Liver (tissue), 9 donors: ENCODE data around the gene AGBL4. TPM values are rescaled to one million over a fixed set of nuclear protein-coding genes. Genes with fewer than 3 reads are reported as not detected.

Experiments used
- DNase-seq: peaks from one replicate; pipeline ENCODE4 v3.0.0-alpha.2; 2017; ENCODE audit warnings: low spot score
- H3K27ac ChIP-seq, 2 donors: one replicate each; pipeline ENCODE4 v1.7.0; 2013; ENCODE audit warnings: inconsistent platforms in 2 of 2, low read length in 2 of 2, control low read depth in 1 of 2, low read depth in 1 of 2, mild to moderate bottlenecking in 1 of 2
- H3K27me3 ChIP-seq, 4 donors: one replicate each; pipeline versions ENCODE4 v1.6.1 to v1.7.0; 2013; ENCODE audit warnings: low read length in 3 of 4, inconsistent platforms in 1 of 4, mild to moderate bottlenecking in 1 of 4, moderate library complexity in 1 of 4; ENCODE audit not compliant: control insufficient read depth in 4 of 4, insufficient read depth in 4 of 4
- H3K36me3 ChIP-seq, 4 donors: one replicate each; pipeline versions ENCODE4 v1.6.1 to v1.7.0; 2013; ENCODE audit warnings: low read length in 3 of 4, mild to moderate bottlenecking in 3 of 4, low read depth in 1 of 4, moderate library complexity in 1 of 4; ENCODE audit not compliant: control insufficient read depth in 4 of 4, insufficient read depth in 3 of 4
- H3K4me1 ChIP-seq, 4 donors: one replicate each; pipeline versions ENCODE4 v1.6.1 to v1.7.0; 2013; ENCODE audit warnings: low read length in 3 of 4, mild to moderate bottlenecking in 3 of 4, moderate library complexity in 1 of 4; ENCODE audit not compliant: control insufficient read depth in 4 of 4, insufficient read depth in 4 of 4
- H3K4me3 ChIP-seq, 3 donors: one replicate each; pipeline versions ENCODE4 v1.6.1 to v1.7.0; 2013; ENCODE audit warnings: low read length in 3 of 3, control low read depth in 1 of 3, low read depth in 1 of 3, mild to moderate bottlenecking in 1 of 3
- H3K9ac ChIP-seq, 2 donors: one replicate each; pipeline ENCODE4 v1.7.0; 2013; ENCODE audit warnings: low read length in 2 of 2, mild to moderate bottlenecking in 2 of 2, moderate library complexity in 2 of 2, control low read depth in 1 of 2, low read depth in 1 of 2
- H3K9me3 ChIP-seq, 4 donors: one replicate each; pipeline versions ENCODE4 v1.6.1 to v1.7.0; 2013; ENCODE audit warnings: low read length in 3 of 4; ENCODE audit not compliant: control insufficient read depth in 4 of 4
- EGR1 ChIP-seq, 2 donors: IDR thresholded peaks; 2 replicates each; pipeline ENCODE4 v1.6.1; 2016 to 2018; ENCODE audit warnings: antibody characterized with exemption in 2 of 2, low read depth in 2 of 2
- FOXA1 ChIP-seq: IDR thresholded peaks from 2 replicates; pipeline ENCODE4 v1.6.1; 2016; ENCODE audit warnings: antibody characterized with exemption
- GABPA ChIP-seq, 2 donors: IDR thresholded peaks in 1 of 2; conservative IDR thresholded peaks in 1 of 2; 2 replicates each; pipeline ENCODE4 v1.6.1; 2016; ENCODE audit warnings: antibody characterized with exemption in 2 of 2, mild to moderate bottlenecking in 1 of 2, moderate library complexity in 1 of 2
- HNF4A ChIP-seq, 2 donors: conservative IDR thresholded peaks; 2 replicates each; pipeline ENCODE4 v1.6.1; 2016; ENCODE audit warnings: antibody characterized with exemption in 2 of 2, mild to moderate bottlenecking in 2 of 2
- HNF4G ChIP-seq: IDR thresholded peaks from 2 replicates; pipeline ENCODE4 v1.6.1; 2016; ENCODE audit warnings: antibody characterized with exemption
- JUND ChIP-seq, 2 donors: IDR thresholded peaks; 2 replicates each; pipeline ENCODE4 v1.6.1; 2016; ENCODE audit warnings: antibody characterized with exemption in 2 of 2
- NR2F2 ChIP-seq: IDR thresholded peaks from 2 replicates; pipeline ENCODE4 v1.6.1; 2016; ENCODE audit warnings: antibody characterized with exemption
- RAD21 ChIP-seq, 2 donors: IDR thresholded peaks; 2 replicates each; pipeline ENCODE4 v1.6.1; 2016; ENCODE audit warnings: antibody characterized with exemption in 2 of 2, mild to moderate bottlenecking in 2 of 2
- RXRA ChIP-seq, 2 donors: IDR thresholded peaks; 2 replicates each; pipeline ENCODE4 v1.6.1; 2017 to 2018; ENCODE audit warnings: antibody characterized with exemption in 2 of 2, mild to moderate bottlenecking in 1 of 2
- SP1 ChIP-seq: IDR thresholded peaks from 2 replicates; pipeline ENCODE4 v1.6.1; 2018; ENCODE audit warnings: antibody characterized with exemption, mild to moderate bottlenecking
- YY1 ChIP-seq: IDR thresholded peaks from 2 replicates; pipeline ENCODE4 v1.6.1; 2016; ENCODE audit warnings: antibody characterized with exemption, mild to moderate bottlenecking
- WGBS: extraction: QIAGEN DNeasy Blood & Tissue Kit; methylation state at CpG from one replicate; pipeline ENCODE4 v1.1.7; 2013; 5-methylcytosine and 5-hydroxymethylcytosine counted together
- polyA plus RNA-seq, 2 donors: library from polyadenylated mRNA; stranded (reverse) in 1 of 2; unstranded in 1 of 2; fragments of 200-250 nt in 1 of 2; fragments of >200 nt in 1 of 2; fragmentation: Nextera tagmentation in 1 of 2; extraction: Ambion mirVana in 1 of 2; gene quantifications; one replicate each; pipeline versions ENCODE4 v1.2.1 to v1.2.3, GENCODE V29; 2013 to 2015
- total RNA-seq, 2 donors: library from RNA; depleted of rRNA; stranded (reverse); fragments of >200 nt; gene quantifications; one replicate each; pipeline ENCODE4 v1.2.3, GENCODE V29; 2014
- TF ChIP-seq, protein P1 (sequence below): IDR thresholded peaks from 2 replicates; pipeline ENCODE4 v1.6.1; 2016; ENCODE audit warnings: antibody characterized with exemption
- TF ChIP-seq, protein P2 (sequence below): fragments of 150-350 bp; IDR thresholded peaks from 2 replicates; pipeline ENCODE4 v1.5.1; 2017; ENCODE audit warnings: improper control_type of control experiment, low read depth, low read length; ENCODE audit not compliant: missing input control
- TF ChIP-seq, protein P3 (sequence below): IDR thresholded peaks from 2 replicates; pipeline ENCODE4 v1.6.1; 2016; ENCODE audit warnings: antibody characterized with exemption, mild to moderate bottlenecking
- TF ChIP-seq, protein P4 (sequence below): IDR thresholded peaks from 2 replicates; pipeline ENCODE4 v1.6.1; 2016; ENCODE audit warnings: antibody characterized with exemption
- TF ChIP-seq, protein P5 (sequence below): IDR thresholded peaks from 2 replicates; pipeline ENCODE4 v1.6.1; 2016; ENCODE audit warnings: antibody characterized with exemption
- donor health status: healthy.
- donor health status: healthy.
- donor health status: healthy.
- donor health status: healthy.
- donor health status: healthy.

Gene AGBL4
- total and polyA plus RNA-seq, 4 donors: 0.75 to 0.76 TPM; not detected in 2

DNA sequence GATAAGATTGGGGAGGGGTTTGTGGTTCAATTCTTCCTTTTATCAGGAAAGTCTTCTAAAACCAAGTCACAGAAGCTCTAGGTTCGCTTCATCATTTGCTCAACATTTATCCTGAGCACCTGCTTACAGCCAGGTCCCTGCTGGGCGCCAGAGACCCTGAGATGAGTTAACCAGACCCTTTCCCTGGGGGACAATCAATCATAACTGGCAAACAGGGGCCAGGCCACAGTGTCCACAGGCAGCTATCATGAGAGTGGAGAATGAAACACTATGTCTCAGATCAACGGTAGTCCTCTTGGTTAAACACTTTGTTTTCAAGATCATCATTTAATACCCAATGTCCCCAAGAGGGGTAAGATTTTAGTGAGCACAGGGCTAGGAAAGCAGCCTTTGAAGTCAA lies 1393.9 kb downstream of the AGBL4 start:
- no peak for DNase-seq
- 86% methylated on average over 3 of the region's 3 CpGs for WGBS
- Histone ChIP-seq H3K36me3 (no peaks in the 10 kb centered on the region), H3K27ac (no peak overlapping the region), H3K9ac (no peak overlapping the region), H3K27me3 (peaks cover 0 to 2% (median 0%) of the 10 kb centered on the region in 4 donors), H3K4me1 (no peaks in the 10 kb centered on the region), H3K4me3 (no peak overlapping the region), H3K9me3 (no peaks in the 10 kb centered on the region)
- TF ChIP-seq, protein P1, sequence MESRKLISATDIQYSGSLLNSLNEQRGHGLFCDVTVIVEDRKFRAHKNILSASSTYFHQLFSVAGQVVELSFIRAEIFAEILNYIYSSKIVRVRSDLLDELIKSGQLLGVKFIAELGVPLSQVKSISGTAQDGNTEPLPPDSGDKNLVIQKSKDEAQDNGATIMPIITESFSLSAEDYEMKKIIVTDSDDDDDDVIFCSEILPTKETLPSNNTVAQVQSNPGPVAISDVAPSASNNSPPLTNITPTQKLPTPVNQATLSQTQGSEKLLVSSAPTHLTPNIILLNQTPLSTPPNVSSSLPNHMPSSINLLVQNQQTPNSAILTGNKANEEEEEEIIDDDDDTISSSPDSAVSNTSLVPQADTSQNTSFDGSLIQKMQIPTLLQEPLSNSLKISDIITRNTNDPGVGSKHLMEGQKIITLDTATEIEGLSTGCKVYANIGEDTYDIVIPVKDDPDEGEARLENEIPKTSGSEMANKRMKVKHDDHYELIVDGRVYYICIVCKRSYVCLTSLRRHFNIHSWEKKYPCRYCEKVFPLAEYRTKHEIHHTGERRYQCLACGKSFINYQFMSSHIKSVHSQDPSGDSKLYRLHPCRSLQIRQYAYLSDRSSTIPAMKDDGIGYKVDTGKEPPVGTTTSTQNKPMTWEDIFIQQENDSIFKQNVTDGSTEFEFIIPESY: no peak
- TF ChIP-seq NR2F2: no peak
- TF ChIP-seq, protein P2, sequence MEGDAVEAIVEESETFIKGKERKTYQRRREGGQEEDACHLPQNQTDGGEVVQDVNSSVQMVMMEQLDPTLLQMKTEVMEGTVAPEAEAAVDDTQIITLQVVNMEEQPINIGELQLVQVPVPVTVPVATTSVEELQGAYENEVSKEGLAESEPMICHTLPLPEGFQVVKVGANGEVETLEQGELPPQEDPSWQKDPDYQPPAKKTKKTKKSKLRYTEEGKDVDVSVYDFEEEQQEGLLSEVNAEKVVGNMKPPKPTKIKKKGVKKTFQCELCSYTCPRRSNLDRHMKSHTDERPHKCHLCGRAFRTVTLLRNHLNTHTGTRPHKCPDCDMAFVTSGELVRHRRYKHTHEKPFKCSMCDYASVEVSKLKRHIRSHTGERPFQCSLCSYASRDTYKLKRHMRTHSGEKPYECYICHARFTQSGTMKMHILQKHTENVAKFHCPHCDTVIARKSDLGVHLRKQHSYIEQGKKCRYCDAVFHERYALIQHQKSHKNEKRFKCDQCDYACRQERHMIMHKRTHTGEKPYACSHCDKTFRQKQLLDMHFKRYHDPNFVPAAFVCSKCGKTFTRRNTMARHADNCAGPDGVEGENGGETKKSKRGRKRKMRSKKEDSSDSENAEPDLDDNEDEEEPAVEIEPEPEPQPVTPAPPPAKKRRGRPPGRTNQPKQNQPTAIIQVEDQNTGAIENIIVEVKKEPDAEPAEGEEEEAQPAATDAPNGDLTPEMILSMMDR: no peak
- no peak for TF ChIP-seq JUND (IDR thresholded peaks at IDR 0.05)
- TF ChIP-seq, protein P3, sequence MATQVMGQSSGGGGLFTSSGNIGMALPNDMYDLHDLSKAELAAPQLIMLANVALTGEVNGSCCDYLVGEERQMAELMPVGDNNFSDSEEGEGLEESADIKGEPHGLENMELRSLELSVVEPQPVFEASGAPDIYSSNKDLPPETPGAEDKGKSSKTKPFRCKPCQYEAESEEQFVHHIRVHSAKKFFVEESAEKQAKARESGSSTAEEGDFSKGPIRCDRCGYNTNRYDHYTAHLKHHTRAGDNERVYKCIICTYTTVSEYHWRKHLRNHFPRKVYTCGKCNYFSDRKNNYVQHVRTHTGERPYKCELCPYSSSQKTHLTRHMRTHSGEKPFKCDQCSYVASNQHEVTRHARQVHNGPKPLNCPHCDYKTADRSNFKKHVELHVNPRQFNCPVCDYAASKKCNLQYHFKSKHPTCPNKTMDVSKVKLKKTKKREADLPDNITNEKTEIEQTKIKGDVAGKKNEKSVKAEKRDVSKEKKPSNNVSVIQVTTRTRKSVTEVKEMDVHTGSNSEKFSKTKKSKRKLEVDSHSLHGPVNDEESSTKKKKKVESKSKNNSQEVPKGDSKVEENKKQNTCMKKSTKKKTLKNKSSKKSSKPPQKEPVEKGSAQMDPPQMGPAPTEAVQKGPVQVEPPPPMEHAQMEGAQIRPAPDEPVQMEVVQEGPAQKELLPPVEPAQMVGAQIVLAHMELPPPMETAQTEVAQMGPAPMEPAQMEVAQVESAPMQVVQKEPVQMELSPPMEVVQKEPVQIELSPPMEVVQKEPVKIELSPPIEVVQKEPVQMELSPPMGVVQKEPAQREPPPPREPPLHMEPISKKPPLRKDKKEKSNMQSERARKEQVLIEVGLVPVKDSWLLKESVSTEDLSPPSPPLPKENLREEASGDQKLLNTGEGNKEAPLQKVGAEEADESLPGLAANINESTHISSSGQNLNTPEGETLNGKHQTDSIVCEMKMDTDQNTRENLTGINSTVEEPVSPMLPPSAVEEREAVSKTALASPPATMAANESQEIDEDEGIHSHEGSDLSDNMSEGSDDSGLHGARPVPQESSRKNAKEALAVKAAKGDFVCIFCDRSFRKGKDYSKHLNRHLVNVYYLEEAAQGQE: no peak
- TF ChIP-seq HNF4A (conservative IDR thresholded peaks at IDR 0.05): no peak
- TF ChIP-seq YY1: no peak

DNA sequence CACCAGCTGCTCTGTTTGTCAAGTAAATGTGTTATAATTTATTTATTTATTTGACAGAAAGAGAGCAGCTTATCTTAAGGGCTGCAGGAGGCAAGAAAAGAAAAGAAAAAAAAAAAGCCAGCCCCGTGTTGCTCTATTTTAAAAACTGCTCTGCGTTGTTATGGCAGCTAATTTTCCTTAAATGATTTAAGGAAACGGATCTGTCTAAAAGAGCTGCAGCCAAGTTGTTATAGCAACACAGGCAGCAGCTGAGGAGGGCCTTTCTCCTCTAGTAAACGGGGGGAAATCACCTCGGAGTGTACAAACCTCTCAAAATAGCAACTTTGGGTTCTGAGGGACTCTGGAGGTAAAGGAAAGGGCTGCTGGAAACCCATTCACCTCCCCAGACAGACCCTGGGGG lies 1396.3 kb downstream of the AGBL4 start:
- WGBS: 56% methylated on average over 5 of the region's 5 CpGs
- H3K27ac ChIP-seq: no peak overlapping the region
- peaks cover 0 to 2% (median 0%) of the 10 kb centered on the region in 4 donors for H3K27me3 ChIP-seq
- no peak for TF ChIP-seq JUND (IDR thresholded peaks at IDR 0.05)
- TF ChIP-seq, protein P4, sequence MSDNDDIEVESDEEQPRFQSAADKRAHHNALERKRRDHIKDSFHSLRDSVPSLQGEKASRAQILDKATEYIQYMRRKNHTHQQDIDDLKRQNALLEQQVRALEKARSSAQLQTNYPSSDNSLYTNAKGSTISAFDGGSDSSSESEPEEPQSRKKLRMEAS: no peak
- TF ChIP-seq FOXA1: no peak
- TF ChIP-seq, protein P2: no peak
- no peak for TF ChIP-seq RAD21 (IDR thresholded peaks at IDR 0.05)
- TF ChIP-seq HNF4G: no peak
- TF ChIP-seq, protein P5, sequence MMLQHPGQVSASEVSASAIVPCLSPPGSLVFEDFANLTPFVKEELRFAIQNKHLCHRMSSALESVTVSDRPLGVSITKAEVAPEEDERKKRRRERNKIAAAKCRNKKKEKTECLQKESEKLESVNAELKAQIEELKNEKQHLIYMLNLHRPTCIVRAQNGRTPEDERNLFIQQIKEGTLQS: no peak
- TF ChIP-seq GABPA (IDR thresholded peaks at IDR 0.05 in 1 of 2, conservative IDR thresholded peaks at IDR 0.05 in 1 of 2): no peak
- TF ChIP-seq SP1: no peak
- TF ChIP-seq, protein P1: no peak
- TF ChIP-seq EGR1 (IDR thresholded peaks at IDR 0.05; ENCODE audit: low read depth in 2 of 2): no peak
- TF ChIP-seq NR2F2: no peak
- no peak for TF ChIP-seq RXRA (IDR thresholded peaks at IDR 0.05)
- TF ChIP-seq HNF4A (conservative IDR thresholded peaks at IDR 0.05): no peak
- no peak overlapping the region for H3K9ac ChIP-seq
- H3K9me3 ChIP-seq: no peaks in the 10 kb centered on the region
- H3K4me1 ChIP-seq: no peaks in the 10 kb centered on the region
- H3K36me3 ChIP-seq: no peaks in the 10 kb centered on the region
- H3K4me3 ChIP-seq: no peak overlapping the region
- no peak for DNase-seq
